ENCODE measurements around the gene TNS3.
"Not testable (repeated sequence)": the region's sequence is repeated elsewhere in the genome, so short reads cannot be mapped to it uniquely, and the experiment has no call there.

The TNS3 gene

DNA sequence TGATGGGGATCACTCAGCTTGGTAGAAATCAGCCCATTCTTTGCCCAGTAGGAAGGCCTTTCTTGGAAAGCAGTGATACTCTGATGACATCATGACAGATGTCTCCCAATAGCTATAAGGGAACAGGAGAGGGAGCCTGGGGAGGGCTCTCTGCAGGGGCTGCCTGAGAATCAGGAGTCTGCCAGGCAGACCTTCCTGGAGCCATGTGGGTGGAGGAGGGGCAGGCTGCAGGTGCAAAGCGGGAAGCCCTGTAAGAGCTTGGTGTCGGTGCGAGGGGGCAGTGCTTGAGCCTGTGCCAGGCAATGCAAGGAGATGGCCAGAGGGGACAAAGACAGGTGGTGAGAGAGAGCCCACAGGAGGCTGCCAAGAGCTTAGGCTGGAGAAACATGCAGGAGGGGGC is 5.0 kb upstream of the TNS3 start:
- H3K27ac ChIP-seq (replicated peaks): no peak overlapping the region
- TF ChIP-seq POLR2AphosphoS5 (IDR thresholded peaks at IDR 0.05; ENCODE audit: low read depth) (no peak), SPI1 (IDR thresholded peaks at IDR 0.05; ENCODE audit: borderline replicate concordance, low read depth) (no peak), GABPA (IDR thresholded peaks at IDR 0.05; ENCODE audit: low read depth) (no peak)
- TF ChIP-seq, protein P1, sequence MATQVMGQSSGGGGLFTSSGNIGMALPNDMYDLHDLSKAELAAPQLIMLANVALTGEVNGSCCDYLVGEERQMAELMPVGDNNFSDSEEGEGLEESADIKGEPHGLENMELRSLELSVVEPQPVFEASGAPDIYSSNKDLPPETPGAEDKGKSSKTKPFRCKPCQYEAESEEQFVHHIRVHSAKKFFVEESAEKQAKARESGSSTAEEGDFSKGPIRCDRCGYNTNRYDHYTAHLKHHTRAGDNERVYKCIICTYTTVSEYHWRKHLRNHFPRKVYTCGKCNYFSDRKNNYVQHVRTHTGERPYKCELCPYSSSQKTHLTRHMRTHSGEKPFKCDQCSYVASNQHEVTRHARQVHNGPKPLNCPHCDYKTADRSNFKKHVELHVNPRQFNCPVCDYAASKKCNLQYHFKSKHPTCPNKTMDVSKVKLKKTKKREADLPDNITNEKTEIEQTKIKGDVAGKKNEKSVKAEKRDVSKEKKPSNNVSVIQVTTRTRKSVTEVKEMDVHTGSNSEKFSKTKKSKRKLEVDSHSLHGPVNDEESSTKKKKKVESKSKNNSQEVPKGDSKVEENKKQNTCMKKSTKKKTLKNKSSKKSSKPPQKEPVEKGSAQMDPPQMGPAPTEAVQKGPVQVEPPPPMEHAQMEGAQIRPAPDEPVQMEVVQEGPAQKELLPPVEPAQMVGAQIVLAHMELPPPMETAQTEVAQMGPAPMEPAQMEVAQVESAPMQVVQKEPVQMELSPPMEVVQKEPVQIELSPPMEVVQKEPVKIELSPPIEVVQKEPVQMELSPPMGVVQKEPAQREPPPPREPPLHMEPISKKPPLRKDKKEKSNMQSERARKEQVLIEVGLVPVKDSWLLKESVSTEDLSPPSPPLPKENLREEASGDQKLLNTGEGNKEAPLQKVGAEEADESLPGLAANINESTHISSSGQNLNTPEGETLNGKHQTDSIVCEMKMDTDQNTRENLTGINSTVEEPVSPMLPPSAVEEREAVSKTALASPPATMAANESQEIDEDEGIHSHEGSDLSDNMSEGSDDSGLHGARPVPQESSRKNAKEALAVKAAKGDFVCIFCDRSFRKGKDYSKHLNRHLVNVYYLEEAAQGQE (IDR thresholded peaks at IDR 0.05; ENCODE audit: insufficient replicate concordance, low read depth): no peak
- TF ChIP-seq, protein P2, sequence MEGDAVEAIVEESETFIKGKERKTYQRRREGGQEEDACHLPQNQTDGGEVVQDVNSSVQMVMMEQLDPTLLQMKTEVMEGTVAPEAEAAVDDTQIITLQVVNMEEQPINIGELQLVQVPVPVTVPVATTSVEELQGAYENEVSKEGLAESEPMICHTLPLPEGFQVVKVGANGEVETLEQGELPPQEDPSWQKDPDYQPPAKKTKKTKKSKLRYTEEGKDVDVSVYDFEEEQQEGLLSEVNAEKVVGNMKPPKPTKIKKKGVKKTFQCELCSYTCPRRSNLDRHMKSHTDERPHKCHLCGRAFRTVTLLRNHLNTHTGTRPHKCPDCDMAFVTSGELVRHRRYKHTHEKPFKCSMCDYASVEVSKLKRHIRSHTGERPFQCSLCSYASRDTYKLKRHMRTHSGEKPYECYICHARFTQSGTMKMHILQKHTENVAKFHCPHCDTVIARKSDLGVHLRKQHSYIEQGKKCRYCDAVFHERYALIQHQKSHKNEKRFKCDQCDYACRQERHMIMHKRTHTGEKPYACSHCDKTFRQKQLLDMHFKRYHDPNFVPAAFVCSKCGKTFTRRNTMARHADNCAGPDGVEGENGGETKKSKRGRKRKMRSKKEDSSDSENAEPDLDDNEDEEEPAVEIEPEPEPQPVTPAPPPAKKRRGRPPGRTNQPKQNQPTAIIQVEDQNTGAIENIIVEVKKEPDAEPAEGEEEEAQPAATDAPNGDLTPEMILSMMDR (IDR thresholded peaks at IDR 0.05; ENCODE audit: insufficient read depth, low read length): no peak

DNA sequence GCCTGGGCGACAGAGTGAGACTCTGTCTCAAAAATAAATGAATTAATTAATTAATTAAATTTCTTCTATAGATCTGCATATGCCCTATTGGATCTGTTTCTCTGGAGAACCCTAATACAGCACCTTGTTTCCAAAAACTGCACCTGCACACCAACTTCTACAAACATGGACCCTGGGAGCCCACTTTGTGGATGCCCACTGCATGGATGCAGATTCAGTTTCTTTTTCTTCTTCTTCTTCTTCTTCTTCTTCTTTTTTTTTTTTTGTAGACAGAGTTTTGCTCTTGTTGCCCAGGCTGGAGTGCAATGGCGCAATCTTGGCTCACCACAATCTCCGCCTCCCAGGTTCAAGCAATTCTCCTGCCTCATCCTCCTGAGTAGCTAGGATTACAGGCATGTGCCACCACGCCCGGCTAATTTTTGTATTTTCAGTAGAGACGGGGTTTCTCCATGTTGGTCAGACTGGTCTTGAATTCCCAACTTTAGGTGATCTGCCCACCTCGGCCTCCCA is 4.3 kb upstream of the TNS3 start:
- H3K27ac ChIP-seq (replicated peaks): not testable (repeated sequence)
- peaks cover 13% of the 10 kb centered on the region for H3K27me3 ChIP-seq (ENCODE audit: insufficient read depth, poor library complexity, severe bottlenecking)

More for the DNA sequence above, 5.0 kb upstream of the TNS3 start:
- no peak for DNase-seq (ENCODE audit: low read depth in 1 of 2, low spot score in 1 of 2)
- H3K4me3 ChIP-seq (replicated peaks; ENCODE audit: insufficient read depth, low read length): no peak overlapping the region
- H3K27me3 ChIP-seq (ENCODE audit: insufficient read depth, poor library complexity, severe bottlenecking): peaks cover 7% of the 10 kb centered on the region

DNA sequence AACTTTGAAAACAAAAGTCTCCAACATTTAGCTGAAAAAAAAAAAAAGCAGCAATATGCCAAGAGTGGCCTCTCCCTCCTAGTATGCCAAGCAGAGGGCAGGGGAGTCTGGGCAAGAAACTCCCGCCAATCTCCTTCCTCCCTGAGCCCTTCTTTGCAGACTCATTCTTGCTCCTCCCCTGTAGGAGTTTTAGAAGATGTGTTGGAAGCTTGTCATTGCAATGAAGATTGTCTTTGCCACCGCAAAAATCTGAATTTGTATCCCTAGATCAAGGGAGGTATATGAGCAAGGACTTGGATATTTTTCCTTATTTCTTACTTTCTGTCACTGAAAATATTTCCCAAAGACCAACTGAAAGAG is 2.6 kb upstream of the TNS3 start:
- no peak overlapping the region for H3K27ac ChIP-seq (replicated peaks)
- H3K27me3 ChIP-seq (ENCODE audit: insufficient read depth, poor library complexity, severe bottlenecking): peaks cover 18% of the 10 kb centered on the region
- no peak for TF ChIP-seq GABPA (IDR thresholded peaks at IDR 0.05; ENCODE audit: low read depth)
- no peak overlapping the region for H3K4me3 ChIP-seq (replicated peaks; ENCODE audit: insufficient read depth, low read length)
- DNase-seq (ENCODE audit: low read depth in 1 of 2, low spot score in 1 of 2): no peak

More for the DNA sequence above, 4.3 kb upstream of the TNS3 start:
- not testable (repeated sequence) for H3K4me3 ChIP-seq (replicated peaks; ENCODE audit: insufficient read depth, low read length)
- peak in 1 of 2 experiments; percentile 79 for DNase-seq (ENCODE audit: low read depth in 1 of 2, low spot score in 1 of 2)

DNA sequence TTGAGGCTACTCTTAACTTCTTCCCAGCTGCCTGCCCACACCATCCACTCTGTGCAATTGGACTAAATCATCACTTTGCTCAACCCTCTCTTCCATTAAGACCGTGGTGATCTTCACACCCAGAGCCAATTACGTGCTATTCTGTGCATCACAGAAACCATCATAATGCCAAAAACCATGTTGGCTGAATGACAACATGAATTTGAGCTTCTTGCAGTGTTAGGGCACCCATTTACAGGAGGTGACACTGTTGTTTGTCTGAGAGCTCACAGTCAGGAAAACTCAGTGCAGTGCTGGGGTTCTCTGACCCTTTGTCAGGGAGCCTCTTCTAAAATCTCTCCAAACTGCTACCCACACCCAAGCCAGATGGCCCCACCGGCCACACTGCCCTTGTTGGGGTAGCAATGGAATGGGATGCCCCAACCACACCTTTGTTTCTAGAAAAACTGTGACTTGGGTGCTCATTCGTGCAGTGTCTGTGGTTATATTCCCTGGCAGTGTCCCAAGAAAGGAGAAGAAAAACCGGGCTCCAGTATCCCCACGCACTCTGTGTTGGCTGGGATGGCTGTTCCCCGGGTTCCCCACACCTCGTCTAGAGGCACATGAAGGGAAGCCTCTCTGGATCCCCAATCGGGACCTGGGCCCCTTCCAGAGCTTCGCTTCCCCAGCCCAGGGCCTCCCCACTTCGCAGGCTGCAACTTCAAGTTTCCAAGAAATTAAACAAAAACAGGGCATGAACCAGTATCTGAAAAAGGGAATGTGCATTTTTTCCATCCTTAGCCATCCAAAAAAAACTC is 2.0 kb upstream of the TNS3 start:
- no peak overlapping the region for H3K27ac ChIP-seq (replicated peaks)
- H3K27me3 ChIP-seq (ENCODE audit: insufficient read depth, poor library complexity, severe bottlenecking): peaks cover 18% of the 10 kb centered on the region
- TF ChIP-seq GABPA (IDR thresholded peaks at IDR 0.05; ENCODE audit: low read depth): no peak
- no peak for TF ChIP-seq POLR2AphosphoS5 (IDR thresholded peaks at IDR 0.05; ENCODE audit: low read depth)
- TF ChIP-seq, protein P1 (IDR thresholded peaks at IDR 0.05; ENCODE audit: insufficient replicate concordance, low read depth): no peak
- TF ChIP-seq SPI1 (IDR thresholded peaks at IDR 0.05; ENCODE audit: borderline replicate concordance, low read depth): no peak
- TF ChIP-seq, protein P2 (IDR thresholded peaks at IDR 0.05; ENCODE audit: insufficient read depth, low read length): no peak
- no peak for DNase-seq (ENCODE audit: low read depth in 1 of 2, low spot score in 1 of 2)
- no peak overlapping the region for H3K4me3 ChIP-seq (replicated peaks; ENCODE audit: insufficient read depth, low read length)

Data from HL-60 (cell line).